Central memory CD8-positive, alpha-beta T cell (primary cell): ENCODE measurements around the gene TXNDC9.
"Not testable (repeated sequence)": the region's sequence is repeated elsewhere in the genome, so short reads cannot be mapped to it uniquely, and the experiment has no call there.

Experiments used
- ATAC-seq: fragments of 150-1000 bp; cut with Tn5 transposase; replicated peaks from 2 replicates; pipeline ENCODE4 v1.10.0; 2022; ENCODE audit warnings: mild to moderate bottlenecking, moderate FRiP score, moderate number of reproducible peaks; ENCODE audit not compliant: poor library complexity, severe bottlenecking; ENCODE audit errors: extremely low read depth
- DNase-seq, 2 donors: peaks; one replicate each; pipeline ENCODE4 v3.0.0; 2021; ENCODE audit warnings: low spot score in 2 of 2
- H3K27ac Mint-ChIP-seq: one replicate; pipeline ENCODE4 v1.8.0; 2022; ENCODE audit warnings: low read depth, mild to moderate bottlenecking, moderate library complexity, mixed read lengths
- H3K27me3 Mint-ChIP-seq: one replicate; pipeline ENCODE4 v1.8.0; 2022; ENCODE audit warnings: mixed read lengths
- H3K36me3 Mint-ChIP-seq: one replicate; pipeline ENCODE4 v1.8.0; 2022; ENCODE audit warnings: mild to moderate bottlenecking, moderate library complexity, mixed read lengths; ENCODE audit not compliant: insufficient read depth
- H3K4me1 Mint-ChIP-seq: one replicate; pipeline ENCODE4 v1.8.0; 2022; ENCODE audit warnings: mixed read lengths
- H3K4me3 Mint-ChIP-seq: one replicate; pipeline ENCODE4 v1.8.0; 2022; ENCODE audit warnings: mild to moderate bottlenecking, moderate library complexity, mixed read lengths
- H3K9me3 Mint-ChIP-seq: one replicate; pipeline ENCODE4 v1.8.0; 2022; ENCODE audit warnings: mixed read lengths

Gene TXNDC9

GRCh38 chr2:99301097-99301496 lies 35.0 kb downstream of the TXNDC9 start, which contains the start of gene LYG1:
LYG1 (minus strand) TSS chr2:99301197; CDS start chr2:99295670, 5,527 bp downstream.
- not testable (repeated sequence) for DNase-seq, H3K27ac Mint-ChIP-seq, H3K9me3 Mint-ChIP-seq, ATAC-seq, H3K4me3 Mint-ChIP-seq, H3K4me1 Mint-ChIP-seq, H3K36me3 Mint-ChIP-seq, H3K27me3 Mint-ChIP-seq

GRCh38 chr2:99299580-99299979 lies 36.6 kb downstream of the TXNDC9 start:
- peaks cover 3% of the 10 kb centered on the region for H3K36me3 Mint-ChIP-seq
- no peak overlapping the region for H3K4me3 Mint-ChIP-seq
- no peak for DNase-seq
- no peaks in the 10 kb centered on the region for H3K4me1 Mint-ChIP-seq
- no peak for ATAC-seq
- H3K27ac Mint-ChIP-seq: no peak overlapping the region
- no peaks in the 10 kb centered on the region for H3K9me3 Mint-ChIP-seq
- H3K27me3 Mint-ChIP-seq: no peaks in the 10 kb centered on the region

- H3K27ac Mint-ChIP-seq: no peak overlapping the region
- no peak overlapping the region for H3K4me3 Mint-ChIP-seq
- H3K27me3 Mint-ChIP-seq: no peaks in the 10 kb centered on the region
- ATAC-seq (no peak), DNase-seq (no peak)
- H3K36me3 Mint-ChIP-seq: peaks cover 2% of the 10 kb centered on the region
- H3K4me1 Mint-ChIP-seq: no peaks in the 10 kb centered on the region
- no peaks in the 10 kb centered on the region for H3K9me3 Mint-ChIP-seq
Observed at GRCh38 chr2:99297994-99298393, 38.1 kb downstream of the TXNDC9 start.

GRCh38 chr2:99285526-99285925 lies 50.6 kb downstream of the TXNDC9 start:
- no peak overlapping the region for H3K4me3 Mint-ChIP-seq
- no peak overlapping the region for H3K27ac Mint-ChIP-seq
- H3K4me1 Mint-ChIP-seq: no peaks in the 10 kb centered on the region
- DNase-seq: no peak
- H3K9me3 Mint-ChIP-seq: no peaks in the 10 kb centered on the region
- no peak for ATAC-seq
- peaks cover 4% of the 10 kb centered on the region for H3K36me3 Mint-ChIP-seq
- H3K27me3 Mint-ChIP-seq: no peaks in the 10 kb centered on the region

GRCh38 chr2:99279969-99280695 lies 56.0 kb downstream of the TXNDC9 start:
- Mint-ChIP-seq H3K9me3 (no peaks in the 10 kb centered on the region), H3K4me1 (no peaks in the 10 kb centered on the region), H3K27me3 (no peaks in the 10 kb centered on the region), H3K36me3 (peaks cover 5% of the 10 kb centered on the region), H3K27ac (no peak overlapping the region), H3K4me3 (no peak overlapping the region)
- ATAC-seq: no peak
- DNase-seq: no peak

GRCh38 chr2:99278793-99279291 lies 57.3 kb downstream of the TXNDC9 start:
- no peaks in the 10 kb centered on the region for H3K9me3 Mint-ChIP-seq
- no peak for ATAC-seq
- peaks cover 5% of the 10 kb centered on the region for H3K36me3 Mint-ChIP-seq
- H3K4me1 Mint-ChIP-seq: no peaks in the 10 kb centered on the region
- H3K27me3 Mint-ChIP-seq: no peaks in the 10 kb centered on the region
- no peak for DNase-seq
- H3K27ac Mint-ChIP-seq: no peak overlapping the region
- no peak overlapping the region for H3K4me3 Mint-ChIP-seq

GRCh38 chr2:99278195-99278765 lies 57.9 kb downstream of the TXNDC9 start:
- not testable (repeated sequence) for H3K36me3 Mint-ChIP-seq, ATAC-seq, H3K27ac Mint-ChIP-seq, H3K4me3 Mint-ChIP-seq, H3K9me3 Mint-ChIP-seq, H3K4me1 Mint-ChIP-seq, H3K27me3 Mint-ChIP-seq, DNase-seq

GRCh38 chr2:99275882-99276281 lies 60.3 kb downstream of the TXNDC9 start:
- DNase-seq (no peak), ATAC-seq (no peak)
- peaks cover 5% of the 10 kb centered on the region for H3K36me3 Mint-ChIP-seq
- H3K27me3 Mint-ChIP-seq: no peaks in the 10 kb centered on the region
- peaks cover 11% of the 10 kb centered on the region for H3K9me3 Mint-ChIP-seq
- H3K4me1 Mint-ChIP-seq: no peaks in the 10 kb centered on the region
- H3K4me3 Mint-ChIP-seq: no peak overlapping the region
- H3K27ac Mint-ChIP-seq: no peak overlapping the region
